Coronary artery (tissue), 2 donors: ENCODE results near the gene CCDC71L.

Experiments used
- DNase-seq: peaks from one replicate; pipeline ENCODE4 v3.0.0-alpha.2; 2017; ENCODE audit warnings: low spot score
- H3K27ac ChIP-seq, 2 donors: fragments of 200-600 bp; sonication (generic); one replicate each; pipeline ENCODE4 v1.5.1; 2016 to 2019
- H3K4me3 ChIP-seq: fragments of 200-600 bp; sonication (generic); 2 replicates; pipeline ENCODE4 v1.5.1; 2016; ENCODE audit warnings: mild to moderate bottlenecking, moderate library complexity
- CTCF ChIP-seq: fragments of 200-600 bp; sonication (generic); IDR thresholded peaks from one replicate; pipeline ENCODE4 v1.5.1; 2019; ENCODE audit warnings: antibody characterized with exemption

The CCDC71L gene

GRCh38 chr7:106643216-106644000 lies 17.6 kb downstream of the CCDC71L start:
- TF ChIP-seq CTCF: no peak

DNA sequence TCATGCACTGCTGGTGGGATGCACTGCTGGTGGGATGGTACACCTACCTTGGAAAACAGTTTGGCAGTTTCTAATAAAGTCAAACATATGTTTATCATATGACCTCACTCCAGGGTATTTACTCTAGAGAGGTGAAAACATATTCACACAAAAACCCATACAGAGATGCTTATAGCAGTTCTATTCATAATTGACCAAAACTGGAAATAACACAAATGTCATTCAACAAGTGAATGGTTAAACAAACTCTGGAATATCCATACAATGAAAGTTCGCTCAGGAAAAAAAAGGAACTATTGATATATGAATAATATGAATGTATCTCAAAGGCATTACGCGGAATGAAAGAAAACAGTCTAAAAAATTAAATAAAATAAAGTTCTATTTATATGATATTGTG lies 19.5 kb downstream of the CCDC71L start:
- DNase-seq: no peak
- H3K4me3 ChIP-seq: no peak overlapping the region
- TF ChIP-seq CTCF: no peak
- H3K27ac ChIP-seq: no peak overlapping the region

More at GRCh38 chr7:106643216-106644000, 17.6 kb downstream of the CCDC71L start:
- Histone ChIP-seq H3K4me3 (no peak overlapping the region), H3K27ac (no peak overlapping the region)
- no peak for DNase-seq

- Histone ChIP-seq H3K27ac (no peak overlapping the region), H3K4me3 (no peak overlapping the region)
- no peak for DNase-seq
- TF ChIP-seq CTCF: no peak
These were observed 20.4 kb downstream of the CCDC71L start for GRCh38 chr7:106640368-106641141.

DNA sequence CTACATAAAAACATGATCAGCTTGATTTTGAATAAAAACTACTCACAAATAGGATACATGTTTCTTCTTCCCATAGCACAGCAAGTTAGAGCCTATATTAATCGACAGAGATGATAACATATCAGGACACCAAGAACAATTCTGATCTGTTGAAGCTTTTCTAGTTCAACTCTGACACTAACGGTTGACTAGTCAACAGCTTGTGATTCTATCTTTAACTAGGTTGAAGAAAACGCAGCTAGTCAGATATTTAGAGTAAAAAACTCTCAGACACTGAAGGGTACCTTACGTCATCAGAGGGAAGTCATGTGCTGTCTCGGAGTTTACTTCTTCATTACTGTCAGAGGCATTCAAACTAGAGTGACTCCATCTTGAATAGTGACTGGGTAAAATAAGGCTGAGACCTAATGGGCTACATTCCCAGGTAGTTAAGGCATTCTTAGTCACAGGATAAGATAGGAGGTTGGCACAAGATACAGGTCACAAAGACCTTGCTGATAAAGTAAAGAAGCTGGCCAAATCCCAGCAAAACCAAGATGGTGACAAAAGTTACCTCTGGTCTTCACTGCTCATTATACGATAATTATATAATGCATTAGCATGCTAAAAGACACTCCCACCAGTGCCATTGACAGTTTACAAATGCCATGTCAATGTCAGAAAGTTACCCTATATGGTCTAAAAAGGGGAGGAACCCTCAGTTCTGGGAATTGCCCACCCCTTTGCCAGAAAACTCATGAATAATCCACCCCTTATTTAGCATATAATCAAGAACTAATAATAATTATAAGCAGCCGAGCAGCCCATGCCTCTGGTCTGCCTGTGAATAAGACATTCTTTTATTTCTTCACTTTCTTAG lies 21.3 kb downstream of the CCDC71L start:
- Histone ChIP-seq H3K27ac (no peak overlapping the region), H3K4me3 (no peak overlapping the region)
- no peak for TF ChIP-seq CTCF
- DNase-seq: no peak

DNA sequence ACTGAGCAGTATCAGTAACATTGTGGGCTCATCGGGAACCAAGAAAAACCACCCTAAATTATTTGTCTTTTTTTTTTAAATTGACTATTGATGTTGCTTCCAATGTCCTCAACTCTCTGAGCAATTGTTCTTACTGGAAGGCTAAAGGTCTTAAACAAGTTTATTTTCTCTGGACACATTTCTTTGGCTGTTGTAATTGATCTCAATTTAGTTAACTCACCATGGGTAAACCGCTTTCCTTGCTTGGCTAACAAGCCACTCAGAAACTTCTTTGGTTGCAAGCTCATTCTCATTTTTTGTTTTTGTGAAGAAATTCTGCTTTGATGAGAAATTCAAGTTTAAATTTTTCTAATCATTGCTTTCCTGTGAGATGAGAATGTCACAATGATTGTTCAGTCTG lies 25.5 kb downstream of the CCDC71L start:
- Histone ChIP-seq H3K4me3 (no peak overlapping the region), H3K27ac (no peak overlapping the region)
- no peak for TF ChIP-seq CTCF
- no peak for DNase-seq

- TF ChIP-seq CTCF: no peak
- Histone ChIP-seq H3K27ac (no peak overlapping the region), H3K4me3 (no peak overlapping the region)
- no peak for DNase-seq
These were observed 26.0 kb downstream of the CCDC71L start for GRCh38 chr7:106634958-106635357.
